Effector memory CD8-positive, alpha-beta T cell (primary cell): ENCODE data around the gene PPP2R2C.

Experiments
- ATAC-seq: fragments of 150-1000 bp; cut with Tn5 transposase; replicated peaks from 2 replicates; pipeline ENCODE4 v1.10.0; 2021; ENCODE audit warnings: mild to moderate bottlenecking, moderate library complexity
- DNase-seq, 3 experiments: peaks; one replicate each; pipeline ENCODE4 v3.0.0; 2021
- H3K27ac Mint-ChIP-seq, 2 donors: one replicate each; pipeline ENCODE4 v1.8.0; 2022; ENCODE audit warnings: mild to moderate bottlenecking in 2 of 2, mixed read lengths in 2 of 2, moderate library complexity in 2 of 2
- H3K27me3 Mint-ChIP-seq, 2 donors: one replicate each; pipeline ENCODE4 v1.8.0; 2022; ENCODE audit warnings: mixed read lengths in 2 of 2
- H3K36me3 Mint-ChIP-seq: one replicate; pipeline ENCODE4 v1.8.0; 2022; ENCODE audit warnings: mild to moderate bottlenecking, moderate library complexity, mixed read lengths; ENCODE audit not compliant: insufficient read depth
- H3K4me1 Mint-ChIP-seq, 2 donors: one replicate each; pipeline ENCODE4 v1.8.0; 2022; ENCODE audit warnings: low read depth in 2 of 2, mixed read lengths in 2 of 2
- H3K4me3 Mint-ChIP-seq, 2 donors: one replicate each; pipeline ENCODE4 v1.8.0; 2022; ENCODE audit warnings: mild to moderate bottlenecking in 2 of 2, mixed read lengths in 2 of 2, moderate library complexity in 2 of 2
- H3K9me3 Mint-ChIP-seq, 2 donors: one replicate each; pipeline ENCODE4 v1.8.0; 2022; ENCODE audit warnings: mixed read lengths in 2 of 2

Gene PPP2R2C

GRCh38 chr4:6501171-6501570, 28.8 kb upstream of the PPP2R2C start:
- no peak overlapping the region for H3K27ac Mint-ChIP-seq
- no peak for ATAC-seq

DNA sequence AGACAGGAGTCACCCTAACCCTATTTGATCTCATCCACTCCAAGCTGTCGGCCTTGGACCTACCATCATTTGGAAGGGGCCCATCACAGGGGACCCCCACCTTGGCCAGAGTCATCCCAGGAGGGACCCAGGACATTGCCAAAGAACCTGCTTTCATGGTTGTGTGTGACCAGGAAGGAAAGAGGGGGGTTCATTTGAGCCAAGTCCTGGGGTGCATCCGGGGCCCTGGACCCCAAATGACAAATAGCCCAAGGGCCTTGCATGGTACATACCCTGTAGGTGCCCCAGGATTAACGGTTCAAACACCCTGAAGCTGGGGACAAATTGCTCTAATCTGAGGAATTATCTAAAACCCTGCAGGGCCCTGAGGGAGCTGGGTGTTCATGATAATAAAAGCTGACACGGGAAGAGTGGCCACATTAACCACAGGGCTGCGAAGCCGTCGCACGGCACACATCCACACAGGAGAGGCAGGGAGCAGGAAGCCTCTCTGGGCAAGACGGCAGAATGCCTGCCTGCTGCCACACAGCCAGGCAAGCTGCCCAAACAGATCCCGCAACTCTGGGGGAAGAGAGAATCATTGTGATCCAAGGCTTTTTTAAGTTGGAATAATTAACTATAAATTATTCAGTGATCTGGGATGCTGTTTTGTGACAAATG, 28.2 kb upstream of the PPP2R2C start:
- Mint-ChIP-seq H3K4me3 (no peak overlapping the region), H3K9me3 (peaks cover 5 to 15% of the 10 kb centered on the region in 2 donors), H3K27me3 (peaks cover 45 to 84% of the 10 kb centered on the region in 2 donors), H3K36me3 (no peaks in the 10 kb centered on the region), H3K27ac (no peak overlapping the region), H3K4me1 (no peaks in the 10 kb centered on the region)
- no peak for DNase-seq
- no peak for ATAC-seq

More at GRCh38 chr4:6501171-6501570, 28.8 kb upstream of the PPP2R2C start:
- Mint-ChIP-seq H3K27me3 (peaks cover 45 to 81% of the 10 kb centered on the region in 2 donors), H3K9me3 (peaks cover 5 to 15% of the 10 kb centered on the region in 2 donors), H3K36me3 (no peaks in the 10 kb centered on the region), H3K4me1 (no peaks in the 10 kb centered on the region), H3K4me3 (no peak overlapping the region)
- DNase-seq = no peak

- Mint-ChIP-seq H3K4me3 (no peak overlapping the region), H3K27me3 (peaks cover 48 to 92% of the 10 kb centered on the region in 2 donors), H3K9me3 (peaks cover 0 to 14% of the 10 kb centered on the region in 2 donors), H3K4me1 (no peaks in the 10 kb centered on the region), H3K36me3 (no peaks in the 10 kb centered on the region), H3K27ac (no peak overlapping the region)
- DNase-seq = no peak
- ATAC-seq = no peak
Measured at GRCh38 chr4:6499238-6499600, 26.8 kb upstream of the PPP2R2C start.

GRCh38 chr4:6498511-6499237, 26.3 kb upstream of the PPP2R2C start:
- Mint-ChIP-seq H3K36me3 (no peaks in the 10 kb centered on the region), H3K27ac (no peak overlapping the region), H3K4me1 (no peaks in the 10 kb centered on the region), H3K4me3 (no peak overlapping the region), H3K9me3 (peaks cover 0 to 8% of the 10 kb centered on the region in 2 donors), H3K27me3 (peaks cover 54 to 92% of the 10 kb centered on the region in 2 donors)
- no peak for ATAC-seq
- no peak for DNase-seq

DNA sequence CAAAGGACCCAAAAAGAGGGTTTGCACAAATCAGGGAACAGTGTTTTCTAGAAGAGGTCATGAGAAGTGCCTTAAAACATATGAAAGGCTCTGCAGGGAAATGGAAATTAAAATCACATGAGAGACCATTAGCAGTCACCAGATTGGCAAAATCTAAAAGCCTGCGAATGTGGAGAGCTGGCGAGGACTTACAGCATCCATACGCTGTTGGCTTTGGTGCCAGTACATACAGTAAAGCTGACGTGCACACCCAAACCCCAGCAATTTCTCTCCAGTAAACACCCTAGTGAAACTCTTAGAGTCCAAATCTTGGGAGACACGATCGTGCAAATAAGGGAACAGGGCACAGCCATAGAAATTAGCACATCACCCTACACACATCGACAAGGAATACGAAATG, 25.4 kb upstream of the PPP2R2C start:
- no peak for ATAC-seq
- Mint-ChIP-seq H3K4me3 (no peak overlapping the region), H3K27me3 (peaks cover 54 to 92% of the 10 kb centered on the region in 2 donors)

GRCh38 chr4:6495736-6496135, 23.3 kb upstream of the PPP2R2C start:
- no peak overlapping the region for H3K4me3 Mint-ChIP-seq
- no peak for ATAC-seq
- no peaks in the 10 kb centered on the region for H3K4me1 Mint-ChIP-seq

More for the DNA sequence above, 25.4 kb upstream of the PPP2R2C start:
- no peak for DNase-seq
- Mint-ChIP-seq H3K9me3 (no peaks in the 10 kb centered on the region), H3K4me1 (no peaks in the 10 kb centered on the region), H3K27ac (no peak overlapping the region), H3K36me3 (no peaks in the 10 kb centered on the region)

GRCh38 chr4:6495296-6495590, 22.8 kb upstream of the PPP2R2C start:
- no peaks in the 10 kb centered on the region for H3K4me1 Mint-ChIP-seq
- H3K4me3 Mint-ChIP-seq = no peak overlapping the region
- DNase-seq (no peak), ATAC-seq (no peak)
- peaks cover 51 to 94% of the 10 kb centered on the region in 2 donors for H3K27me3 Mint-ChIP-seq
- H3K36me3 Mint-ChIP-seq = no peaks in the 10 kb centered on the region
- no peaks in the 10 kb centered on the region for H3K9me3 Mint-ChIP-seq
- H3K27ac Mint-ChIP-seq = no peak overlapping the region

More at GRCh38 chr4:6495736-6496135, 23.3 kb upstream of the PPP2R2C start:
- no peaks in the 10 kb centered on the region for H3K36me3 Mint-ChIP-seq
- H3K9me3 Mint-ChIP-seq = no peaks in the 10 kb centered on the region
- DNase-seq = no peak
- peaks cover 52 to 94% of the 10 kb centered on the region in 2 donors for H3K27me3 Mint-ChIP-seq
- H3K27ac Mint-ChIP-seq = no peak overlapping the region

DNA sequence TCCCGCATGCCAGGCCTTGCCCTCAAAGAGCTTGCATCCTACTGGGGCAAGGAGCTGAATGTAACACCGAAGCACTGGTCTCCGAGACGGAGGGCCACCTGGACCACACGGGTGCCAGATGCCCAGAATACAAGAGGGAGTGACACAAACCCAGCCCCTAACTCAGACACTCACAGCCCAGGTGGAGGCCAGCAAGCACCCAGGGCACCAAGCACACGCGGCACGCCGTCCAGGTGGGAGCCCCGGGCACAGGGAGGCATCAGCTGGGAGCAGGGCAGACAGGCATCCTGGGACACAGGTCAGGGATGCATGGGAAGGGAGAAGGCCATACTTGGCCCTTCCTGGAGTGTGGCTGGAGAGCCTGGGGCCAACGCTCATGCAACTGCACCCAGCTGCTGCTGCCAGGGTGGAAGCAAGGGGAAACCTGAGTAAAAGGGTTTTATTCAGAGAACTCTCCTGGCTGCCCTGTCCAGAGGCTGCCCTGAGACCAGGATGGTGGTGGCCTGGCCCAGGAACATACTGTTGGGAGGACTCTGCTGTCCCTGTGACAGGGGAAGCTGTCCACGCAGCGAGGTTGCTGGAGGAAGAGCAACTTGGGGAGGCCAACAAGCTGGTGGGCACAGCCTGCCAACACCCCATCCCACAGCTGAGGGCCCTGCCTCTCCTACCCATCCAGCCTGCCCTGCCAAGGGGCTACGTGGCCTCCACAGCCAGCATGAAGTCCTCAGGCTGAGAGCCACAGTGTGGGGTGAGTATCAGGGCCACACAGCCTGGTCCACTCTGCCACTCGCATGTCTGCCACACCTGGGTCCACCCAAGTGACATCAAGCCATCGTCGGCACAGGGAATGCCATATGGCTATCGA, 22.2 kb upstream of the PPP2R2C start:
- Mint-ChIP-seq H3K4me3 (no peak overlapping the region), H3K4me1 (no peaks in the 10 kb centered on the region), H3K27ac (no peak overlapping the region), H3K27me3 (peaks cover 46 to 94% of the 10 kb centered on the region in 2 donors), H3K9me3 (no peaks in the 10 kb centered on the region), H3K36me3 (no peaks in the 10 kb centered on the region)
- no peak for ATAC-seq
- DNase-seq = no peak

DNA sequence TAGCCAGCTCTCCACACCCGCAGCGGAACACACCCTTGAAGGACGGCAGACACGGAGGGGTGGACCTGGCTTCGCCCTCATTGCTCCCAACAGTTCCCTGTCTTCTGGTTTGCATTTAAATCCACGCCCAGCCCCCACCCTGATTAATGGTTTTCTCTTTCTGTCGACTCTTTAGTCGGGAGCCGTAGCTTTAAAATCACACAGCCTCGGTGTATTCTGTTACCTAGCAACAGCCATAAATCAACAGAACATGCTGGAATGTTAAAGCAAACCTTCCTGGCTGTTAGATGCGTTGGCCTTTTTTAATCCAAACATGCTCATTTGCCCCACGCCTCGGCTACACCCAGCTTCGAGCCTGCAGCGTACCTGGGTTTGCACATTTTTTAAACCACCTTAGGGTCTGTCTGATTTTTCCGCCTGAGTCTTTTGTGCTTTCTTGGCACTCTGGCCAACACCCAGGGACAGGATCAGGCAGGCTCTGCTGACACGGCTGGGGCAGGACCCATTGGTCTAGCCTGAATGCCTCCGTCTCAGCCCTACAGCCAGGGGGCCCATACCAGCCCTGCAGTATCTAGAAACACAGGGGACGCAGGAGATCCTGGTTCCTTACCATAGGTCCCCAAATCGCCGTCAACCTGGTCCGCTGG, 21.4 kb upstream of the PPP2R2C start:
- no peak overlapping the region for H3K4me3 Mint-ChIP-seq
- H3K27ac Mint-ChIP-seq = no peak overlapping the region
- H3K9me3 Mint-ChIP-seq = no peaks in the 10 kb centered on the region

DNA sequence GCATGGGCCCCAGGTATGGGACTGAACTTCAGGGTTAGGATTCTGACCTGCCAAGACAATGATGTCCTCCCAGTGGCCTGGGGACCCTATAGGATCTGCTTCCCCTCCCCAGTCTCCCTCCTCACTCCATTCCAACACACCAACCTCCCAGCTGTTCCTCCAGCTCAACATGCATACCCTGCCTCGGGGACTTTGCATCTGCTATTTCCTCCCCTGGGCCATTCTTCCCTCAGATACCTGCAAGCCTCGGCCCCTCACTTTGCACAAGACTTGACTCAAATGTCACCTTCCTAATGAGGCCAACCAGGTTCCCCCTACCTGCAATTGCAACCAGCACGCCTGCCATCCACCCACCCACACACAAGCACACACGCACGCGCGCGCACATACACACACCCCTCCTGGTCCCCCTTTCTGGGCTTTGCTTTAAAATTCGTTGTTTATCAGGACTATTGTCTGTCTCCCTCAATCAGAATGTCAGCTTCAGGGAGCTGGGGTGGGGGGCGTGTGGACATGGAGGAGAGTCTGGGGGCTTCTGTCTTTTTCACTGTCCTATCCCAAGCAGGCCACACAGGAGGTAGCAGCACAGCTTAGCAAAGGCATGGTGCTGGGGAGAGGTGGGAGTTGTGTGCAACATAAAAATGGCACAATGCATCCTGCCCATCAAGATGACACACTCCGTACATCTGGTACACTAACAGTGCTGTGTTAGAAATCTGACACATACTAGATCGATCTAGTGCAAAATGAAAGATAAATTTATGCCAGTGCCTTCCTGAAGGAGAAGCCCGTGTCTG, 20.6 kb upstream of the PPP2R2C start:
- H3K27ac Mint-ChIP-seq = no peak overlapping the region
- peaks cover 0 to under 1% of the 10 kb centered on the region in 2 donors for H3K9me3 Mint-ChIP-seq
- no peak overlapping the region for H3K4me3 Mint-ChIP-seq
- ATAC-seq (no peak), DNase-seq (no peak)
- H3K27me3 Mint-ChIP-seq = peaks cover 53 to 96% of the 10 kb centered on the region in 2 donors
- no peaks in the 10 kb centered on the region for H3K36me3 Mint-ChIP-seq
- no peaks in the 10 kb centered on the region for H3K4me1 Mint-ChIP-seq

More for the DNA sequence above, 21.4 kb upstream of the PPP2R2C start:
- no peaks in the 10 kb centered on the region for H3K4me1 Mint-ChIP-seq
- DNase-seq (no peak), ATAC-seq (no peak)
- no peaks in the 10 kb centered on the region for H3K36me3 Mint-ChIP-seq
- peaks cover 51 to 94% of the 10 kb centered on the region in 2 donors for H3K27me3 Mint-ChIP-seq

- DNase-seq (no peak), ATAC-seq (no peak)
- peaks cover 56 to 90% of the 10 kb centered on the region in 2 donors for H3K27me3 Mint-ChIP-seq
- H3K36me3 Mint-ChIP-seq = no peaks in the 10 kb centered on the region
- H3K9me3 Mint-ChIP-seq = peaks cover 0 to 8% of the 10 kb centered on the region in 2 donors
- no peaks in the 10 kb centered on the region for H3K4me1 Mint-ChIP-seq
- H3K27ac Mint-ChIP-seq = no peak overlapping the region
- H3K4me3 Mint-ChIP-seq = no peak overlapping the region
Measured at GRCh38 chr4:6492027-6492590, 19.7 kb upstream of the PPP2R2C start.

DNA sequence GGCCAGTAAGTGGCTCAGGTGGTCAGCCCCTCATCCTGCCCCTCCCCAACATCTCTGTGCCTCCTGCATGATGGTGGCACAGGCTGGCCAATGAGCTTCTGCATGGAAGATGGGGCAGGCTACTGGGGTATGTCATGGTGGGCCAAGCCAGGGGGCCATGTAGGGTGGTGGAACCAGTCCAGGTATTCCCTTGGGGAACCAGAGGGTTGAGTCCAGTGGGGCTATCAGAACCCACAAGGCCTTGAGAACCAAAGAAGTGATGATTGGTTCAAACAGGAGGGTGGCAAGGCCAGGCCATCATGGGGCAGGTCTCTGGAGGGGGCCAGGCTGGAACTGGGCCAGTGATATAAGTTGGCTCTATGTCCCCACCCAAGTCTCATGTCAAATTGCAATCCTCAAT, 18.8 kb upstream of the PPP2R2C start:
- Mint-ChIP-seq H3K36me3 (no peaks in the 10 kb centered on the region), H3K27me3 (peaks cover 62 to 81% of the 10 kb centered on the region in 2 donors), H3K27ac (no peak overlapping the region)

More for the DNA sequence above, 18.8 kb upstream of the PPP2R2C start:
- no peak for DNase-seq
- Mint-ChIP-seq H3K4me1 (no peaks in the 10 kb centered on the region), H3K9me3 (peaks cover 0 to 8% of the 10 kb centered on the region in 2 donors), H3K4me3 (no peak overlapping the region)
- ATAC-seq = no peak
